GM23338 (cell line): ENCODE measurements around the gene RNF40.

Experiments
- CREB1 ChIP-seq: fragments of 250-450 bp; sonication (Bioruptor Pico); IDR thresholded peaks from 2 replicates; pipeline ENCODE4 v1.5.0; 2020; ENCODE audit warnings: low read depth, mild to moderate bottlenecking, moderate library complexity
- CTCF ChIP-seq, 2 experiments: fragments of 200-600 bp in 1 of 2; sonication (generic) in 1 of 2; conservative IDR thresholded peaks; 2 replicates each; pipeline versions ENCODE4 v1.5.1 to v1.6.1; 2016 to 2017; ENCODE audit warnings: antibody characterized with exemption in 2 of 2, low read depth in 2 of 2, mild to moderate bottlenecking in 2 of 2, moderate library complexity in 1 of 2
- ETS1 ChIP-seq: IDR thresholded peaks from 2 replicates; pipeline ENCODE4 v1.6.1; 2016; ENCODE audit warnings: antibody characterized with exemption
- EZH2 ChIP-seq: fragments of 200-600 bp; sonication (generic); IDR thresholded peaks from one replicate; pipeline ENCODE4 v1.8.0; 2017; ENCODE audit warnings: antibody characterized with exemption, mild to moderate bottlenecking, low read depth; ENCODE audit not compliant: unreplicated experiment
- EZH2phosphoT487 ChIP-seq: fragments of 200-600 bp; sonication (generic); IDR thresholded peaks from one replicate; pipeline ENCODE4 v1.8.1; 2018; ENCODE audit warnings: antibody characterized with exemption; ENCODE audit not compliant: unreplicated experiment
- POLR2AphosphoS5 ChIP-seq: IDR thresholded peaks from 2 replicates; pipeline ENCODE4 v1.6.1; 2016; ENCODE audit warnings: antibody characterized with exemption, low read depth
- REST ChIP-seq: IDR thresholded peaks from one replicate; pipeline ENCODE4 v1.6.1; 2018; ENCODE audit warnings: antibody characterized with exemption; ENCODE audit not compliant: unreplicated experiment
- ZNF114 ChIP-seq: fragments of 250-450 bp; sonication (Bioruptor Pico); IDR thresholded peaks from 2 replicates; pipeline ENCODE4 v1.5.0; 2020; ENCODE audit warnings: mild to moderate bottlenecking, moderate library complexity

GRCh38 chr16:30779596-30779995 lies 17.5 kb downstream of the RNF40 start:
- TF ChIP-seq CTCF (conservative IDR thresholded peaks at IDR 0.05; ENCODE audit: low read depth in 2 of 2) (no peak), ZNF114 (CRISPR knock-in tag) (no peak), EZH2 (no peak), POLR2AphosphoS5 (no peak), REST (no peak), CREB1 (CRISPR knock-in tag) (no peak), EZH2phosphoT487 (no peak), ETS1 (no peak)
